Panc1 (cell line): ENCODE measurements around the gene ASTN2. TPM values are rescaled to one million over a fixed set of nuclear protein-coding genes. Genes with fewer than 3 reads are reported as not detected.

ENCODE experiments used
- ATAC-seq: fragments of 200-7000 bp; cut with Tn5 transposase; 2 replicates; pipeline ENCODE4 v1.9.1; 2020; ENCODE audit warnings: mild to moderate bottlenecking, moderate library complexity
- BruUV-seq: library from RNA; stranded (reverse); fragments of 400-500 nt; replicated peaks from 2 replicates; lab custom pipeline; 2021; lab: Mats Ljungman, UMichigan
- CTCF ChIA-PET: fragments of 300-600 bp; sonication (Branson Sonifier 250); formaldehyde crosslinking; loops from one replicate; lab custom pipeline; 2022; ENCODE audit warnings: antibody characterized with exemption; lab: Charles Lee
- POLR2A ChIA-PET: fragments of 300-600 bp; sonication (Branson Sonifier 250); formaldehyde crosslinking; loops from one replicate; lab custom pipeline; 2022; ENCODE audit warnings: antibody characterized with exemption; lab: Charles Lee
- DNase-seq: peaks from one replicate; pipeline ENCODE4 v3.0.0-alpha.2; 2010; ENCODE audit warnings: low read depth, low spot score
- H3K27ac ChIP-seq: 2 replicates; pipeline ENCODE4 v1.5.1; 2011; ENCODE audit warnings: mild to moderate bottlenecking, low read length, inconsistent platforms
- H3K27me3 ChIP-seq: fragments of 200-500 bp; sonication (Bioruptor generic); 2 replicates; pipeline ENCODE4 v1.6.0; 2014; ENCODE audit warnings: low read length, inconsistent platforms; ENCODE audit not compliant: control insufficient read depth, insufficient read depth
- H3K36me3 ChIP-seq: fragments of 200-500 bp; sonication (Bioruptor generic); 2 replicates; pipeline ENCODE4 v1.5.1; 2014; ENCODE audit warnings: inconsistent platforms, mild to moderate bottlenecking, low read length, moderate library complexity; ENCODE audit not compliant: control insufficient read depth, insufficient read depth
- H3K4me1 ChIP-seq: 2 replicates; pipeline ENCODE4 v1.5.1; 2011; ENCODE audit warnings: inconsistent platforms, mild to moderate bottlenecking, low read length, moderate library complexity; ENCODE audit not compliant: control insufficient read depth, insufficient read depth
- H3K4me3 ChIP-seq, 2 experiments: 2 replicates each; pipeline ENCODE4 v1.5.1; 2011 to 2012; ENCODE audit warnings: low read depth in 2 of 2, low read length in 2 of 2, mild to moderate bottlenecking in 2 of 2, inconsistent platforms in 1 of 2, moderate library complexity in 1 of 2
- H3K9me3 ChIP-seq: fragments of 200-500 bp; sonication (Bioruptor generic); 2 replicates; pipeline ENCODE4 v1.5.1; 2014; ENCODE audit warnings: low read depth, mild to moderate bottlenecking, inconsistent platforms, low read length, moderate library complexity; ENCODE audit not compliant: control insufficient read depth, insufficient read depth
- POLR2AphosphoS5 ChIP-seq: IDR thresholded peaks from 2 replicates; pipeline ENCODE4 v1.6.1; 2012; ENCODE audit warnings: mild to moderate bottlenecking, low read depth, low read length, moderate library complexity
- SIN3A ChIP-seq: IDR thresholded peaks from 2 replicates; pipeline ENCODE4 v1.6.1; 2012; ENCODE audit warnings: low read depth, mild to moderate bottlenecking, low read length, moderate library complexity, borderline replicate concordance; ENCODE audit not compliant: insufficient read depth
- TCF7L2 ChIP-seq: IDR thresholded peaks from 2 replicates; pipeline ENCODE4 v1.6.1; 2011; ENCODE audit warnings: mild to moderate bottlenecking, low read depth, low read length, inconsistent platforms
- in situ Hi-C: cut with HindIII; loops from 2 replicates; pipeline ENCODE4 v1.10.0; 2016; ENCODE audit warnings: low sequenced_read_pairs, low pct_unique_long_range_greater_than_20kb
- intact Hi-C: fragments of 100-400 bp; cut with micrococcal nuclease; formaldehyde crosslinking; loops from one replicate; pipeline ENCODE4 v1.10.0; 2022; ENCODE audit not compliant: unreplicated experiment
- total RNA-seq: library from RNA; stranded (reverse); gene quantifications from one replicate; pipeline ENCODE4 v1.2.1, GENCODE V29; 2021; ENCODE audit not compliant: unreplicated experiment
- TF ChIP-seq, protein P1 (sequence below), 2 experiments: IDR thresholded peaks; 2 replicates each; pipeline ENCODE4 v1.6.1; 2011 to 2012; ENCODE audit warnings: low read depth in 2 of 2, control low read depth in 1 of 2, low read length in 1 of 2, mild to moderate bottlenecking in 1 of 2, moderate library complexity in 1 of 2; ENCODE audit not compliant: insufficient read depth in 1 of 2
- TF ChIP-seq, protein P2 (sequence below): fragments of 450-650 bp; IDR thresholded peaks from 2 replicates; pipeline ENCODE4 v1.5.1; 2017; ENCODE audit warnings: mild to moderate bottlenecking

Gene ASTN2
- total RNA-seq, 1 experiment from 2014 or later, result 3.9 TPM

DNA sequence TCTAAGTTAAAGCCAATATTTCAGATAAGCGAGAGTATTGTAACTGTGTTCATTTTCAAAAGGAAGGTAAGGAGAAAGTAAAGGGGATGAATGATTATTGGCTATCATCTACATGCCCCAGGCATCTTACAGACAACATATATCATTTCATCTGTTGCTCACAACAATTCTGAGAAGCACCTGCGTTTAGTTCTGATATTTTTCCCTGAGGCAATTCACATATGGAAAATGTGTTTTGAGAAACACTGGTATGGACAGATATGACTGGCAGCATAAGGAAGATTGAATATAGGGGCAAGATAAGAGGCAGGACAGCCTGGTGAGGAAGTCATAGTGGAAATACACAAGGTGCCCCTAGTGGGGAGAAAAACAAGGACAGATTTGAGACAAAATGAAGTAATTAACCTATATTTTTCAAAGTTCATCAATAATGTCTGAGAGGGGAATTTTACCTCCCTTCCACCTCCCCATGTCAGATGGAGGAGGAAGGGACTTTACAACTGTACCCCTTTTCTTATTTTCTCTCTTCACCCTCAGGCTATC lies 815.4 kb downstream of the ASTN2 start:
- intact Hi-C loops, result loop anchor here (10.0 kb wide), 1 partner anchor 45 kb away; no protein-coding TSS in a partner anchor
- Histone ChIP-seq H3K36me3 (no peaks in the 10 kb centered on the region), H3K27ac (no peak overlapping the region), H3K27me3 (no peaks in the 10 kb centered on the region), H3K9me3 (no peaks in the 10 kb centered on the region), H3K4me1 (no peaks in the 10 kb centered on the region), H3K4me3 (no peak overlapping the region)
- ChIA-PET POLR2A (no interaction called here), CTCF (no interaction called here)
- no peak for DNase-seq
- BruUV-seq, result no TSS peak
- TF ChIP-seq, protein P1, sequence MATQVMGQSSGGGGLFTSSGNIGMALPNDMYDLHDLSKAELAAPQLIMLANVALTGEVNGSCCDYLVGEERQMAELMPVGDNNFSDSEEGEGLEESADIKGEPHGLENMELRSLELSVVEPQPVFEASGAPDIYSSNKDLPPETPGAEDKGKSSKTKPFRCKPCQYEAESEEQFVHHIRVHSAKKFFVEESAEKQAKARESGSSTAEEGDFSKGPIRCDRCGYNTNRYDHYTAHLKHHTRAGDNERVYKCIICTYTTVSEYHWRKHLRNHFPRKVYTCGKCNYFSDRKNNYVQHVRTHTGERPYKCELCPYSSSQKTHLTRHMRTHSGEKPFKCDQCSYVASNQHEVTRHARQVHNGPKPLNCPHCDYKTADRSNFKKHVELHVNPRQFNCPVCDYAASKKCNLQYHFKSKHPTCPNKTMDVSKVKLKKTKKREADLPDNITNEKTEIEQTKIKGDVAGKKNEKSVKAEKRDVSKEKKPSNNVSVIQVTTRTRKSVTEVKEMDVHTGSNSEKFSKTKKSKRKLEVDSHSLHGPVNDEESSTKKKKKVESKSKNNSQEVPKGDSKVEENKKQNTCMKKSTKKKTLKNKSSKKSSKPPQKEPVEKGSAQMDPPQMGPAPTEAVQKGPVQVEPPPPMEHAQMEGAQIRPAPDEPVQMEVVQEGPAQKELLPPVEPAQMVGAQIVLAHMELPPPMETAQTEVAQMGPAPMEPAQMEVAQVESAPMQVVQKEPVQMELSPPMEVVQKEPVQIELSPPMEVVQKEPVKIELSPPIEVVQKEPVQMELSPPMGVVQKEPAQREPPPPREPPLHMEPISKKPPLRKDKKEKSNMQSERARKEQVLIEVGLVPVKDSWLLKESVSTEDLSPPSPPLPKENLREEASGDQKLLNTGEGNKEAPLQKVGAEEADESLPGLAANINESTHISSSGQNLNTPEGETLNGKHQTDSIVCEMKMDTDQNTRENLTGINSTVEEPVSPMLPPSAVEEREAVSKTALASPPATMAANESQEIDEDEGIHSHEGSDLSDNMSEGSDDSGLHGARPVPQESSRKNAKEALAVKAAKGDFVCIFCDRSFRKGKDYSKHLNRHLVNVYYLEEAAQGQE (IDR thresholded peaks at IDR 0.05; ENCODE audit: insufficient read depth in 1 of 2, low read depth in 2 of 2, low read length in 1 of 2), result no peak
- no peak for TF ChIP-seq SIN3A
- no peak for TF ChIP-seq POLR2AphosphoS5
- TF ChIP-seq, protein P2, sequence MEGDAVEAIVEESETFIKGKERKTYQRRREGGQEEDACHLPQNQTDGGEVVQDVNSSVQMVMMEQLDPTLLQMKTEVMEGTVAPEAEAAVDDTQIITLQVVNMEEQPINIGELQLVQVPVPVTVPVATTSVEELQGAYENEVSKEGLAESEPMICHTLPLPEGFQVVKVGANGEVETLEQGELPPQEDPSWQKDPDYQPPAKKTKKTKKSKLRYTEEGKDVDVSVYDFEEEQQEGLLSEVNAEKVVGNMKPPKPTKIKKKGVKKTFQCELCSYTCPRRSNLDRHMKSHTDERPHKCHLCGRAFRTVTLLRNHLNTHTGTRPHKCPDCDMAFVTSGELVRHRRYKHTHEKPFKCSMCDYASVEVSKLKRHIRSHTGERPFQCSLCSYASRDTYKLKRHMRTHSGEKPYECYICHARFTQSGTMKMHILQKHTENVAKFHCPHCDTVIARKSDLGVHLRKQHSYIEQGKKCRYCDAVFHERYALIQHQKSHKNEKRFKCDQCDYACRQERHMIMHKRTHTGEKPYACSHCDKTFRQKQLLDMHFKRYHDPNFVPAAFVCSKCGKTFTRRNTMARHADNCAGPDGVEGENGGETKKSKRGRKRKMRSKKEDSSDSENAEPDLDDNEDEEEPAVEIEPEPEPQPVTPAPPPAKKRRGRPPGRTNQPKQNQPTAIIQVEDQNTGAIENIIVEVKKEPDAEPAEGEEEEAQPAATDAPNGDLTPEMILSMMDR, result no peak
- TF ChIP-seq TCF7L2, result no peak
- no peak for ATAC-seq
- in situ Hi-C loops, result no loop called here

DNA sequence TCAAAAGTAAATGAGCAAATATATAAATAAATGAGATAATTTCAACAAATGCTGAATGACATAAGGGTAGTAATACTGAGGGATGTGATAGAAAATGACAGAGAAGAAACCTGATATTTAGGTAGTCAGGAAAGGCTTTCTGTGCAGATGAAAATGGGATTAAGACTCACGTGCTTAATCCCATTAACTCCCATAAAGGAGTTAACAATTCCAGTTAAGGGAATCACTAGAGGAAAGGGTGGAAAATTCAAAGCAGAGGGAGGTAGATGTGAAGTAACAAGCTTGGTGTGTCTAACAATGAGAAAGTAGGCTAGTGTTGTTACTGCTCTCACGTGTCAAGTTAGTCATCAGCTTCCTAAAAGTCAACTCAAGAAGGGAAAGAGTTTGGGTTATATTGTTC lies 818.2 kb downstream of the ASTN2 start:
- H3K27ac ChIP-seq, result no peak overlapping the region
- TF ChIP-seq TCF7L2 (no peak), SIN3A (no peak), POLR2AphosphoS5 (no peak)
- TF ChIP-seq, protein P2, result no peak
- TF ChIP-seq, protein P1 (IDR thresholded peaks at IDR 0.05; ENCODE audit: insufficient read depth in 1 of 2, low read depth in 2 of 2, low read length in 1 of 2), result no peak
- no peak overlapping the region for H3K4me3 ChIP-seq
- ChIA-PET POLR2A (no interaction called here), CTCF (no interaction called here)
- ATAC-seq, result no peak
- H3K4me1 ChIP-seq, result no peaks in the 10 kb centered on the region
- intact Hi-C loops (loop anchor here (10.0 kb wide), 1 partner anchor 48 kb away; no protein-coding TSS in a partner anchor), in situ Hi-C loops (no loop called here)
- H3K36me3 ChIP-seq, result no peaks in the 10 kb centered on the region
- no peaks in the 10 kb centered on the region for H3K9me3 ChIP-seq
- DNase-seq, result no peak
- no TSS peak for BruUV-seq
- no peaks in the 10 kb centered on the region for H3K27me3 ChIP-seq
